Ovary (tissue), 9 donors: ENCODE data around the gene SLC9A1. TPM values are rescaled to one million over a fixed set of nuclear protein-coding genes. Genes with fewer than 3 reads are reported as not detected.

ENCODE experiments used
- DNase-seq, 5 donors: peaks; one replicate each; pipeline ENCODE4 v3.0.0-alpha.2; 2019 to 2020
- H3K27ac ChIP-seq, 2 donors: fragments of 200-600 bp; one replicate each; pipeline versions ENCODE4 v1.5.1 to v1.8.0; 2019 to 2022
- H3K27me3 ChIP-seq: fragments of 200-600 bp; one replicate; pipeline ENCODE4 v1.8.0; 2022
- H3K36me3 ChIP-seq: fragments of 200-600 bp; sonication (generic); one replicate; pipeline ENCODE4 v1.5.1; 2019
- H3K4me1 ChIP-seq: one replicate; pipeline ENCODE4 v1.8.1; 2013; ENCODE audit warnings: mild to moderate bottlenecking, moderate library complexity; ENCODE audit not compliant: insufficient read depth
- H3K4me3 ChIP-seq: fragments of 200-600 bp; sonication (generic); one replicate; pipeline ENCODE4 v1.5.1; 2017
- H3K9me3 ChIP-seq, 2 donors: fragments of 200-600 bp in 1 of 2; sonication (generic) in 1 of 2; one replicate each; pipeline versions ENCODE4 v1.5.1 to v1.8.1; 2013 to 2019; ENCODE audit warnings: mild to moderate bottlenecking in 1 of 2, moderate library complexity in 1 of 2
- EP300 ChIP-seq: sonication (generic); formaldehyde crosslinking; IDR thresholded peaks from one replicate; pipeline ENCODE4 v1.6.1; 2017; ENCODE audit warnings: antibody characterized with exemption
- POLR2A ChIP-seq: fragments of 450-650 bp; IDR thresholded peaks from one replicate; pipeline ENCODE4 v1.6.1; 2017; ENCODE audit warnings: antibody characterized with exemption, mild to moderate bottlenecking, moderate library complexity
- WGBS, 3 donors: extraction: QIAGEN DNeasy Blood & Tissue Kit in 1 of 3; methylation state at CpG; one replicate each; pipeline versions ENCODE4 v1.1.5 to v1.1.7; 2013 to 2017; 5-methylcytosine and 5-hydroxymethylcytosine counted together
- intact Hi-C, 4 donors: fragments of 100-400 bp; cut with DNase I; formaldehyde crosslinking; loops; one replicate each; pipeline versions ENCODE4 v1.11.0 to v1.15.1; 2022 to 2023
- polyA plus RNA-seq, 2 donors: library from polyadenylated mRNA; stranded (reverse); fragments of 200-250 nt in 1 of 2; fragments of 350-450 nt in 1 of 2; fragmentation: Illumina TruSeq in 1 of 2; extraction: RNeasy Lipid Tissue Mini Kit (QIAGEN cat#74804) in 1 of 2; gene quantifications; one replicate each; pipeline ENCODE4 v1.2.3, GENCODE V29; 2013 to 2014
- total RNA-seq, 7 donors: library from RNA; depleted of rRNA in 2 of 7; stranded (reverse); fragments of >200 nt in 2 of 7; fragmentation: NEBNext Ultra II Directional in 3 of 7; extraction: Animal tissue kit (Norgen Biotek cat#: 25700) in 3 of 7; gene quantifications; one replicate each; pipeline versions ENCODE4 v1.1.0 to v1.2.4, GENCODE V29; 2016 to 2023
- TF ChIP-seq, protein P1 (sequence below), 3 donors: fragments of 450-650 bp in 2 of 3; fragments of 200-600 bp in 1 of 3; IDR thresholded peaks; one replicate each; pipeline versions ENCODE4 v1.5.1 to v1.8.0; 2016 to 2022; ENCODE audit warnings: antibody characterized with exemption in 3 of 3, mild to moderate bottlenecking in 1 of 3
- donor health status: DM: no; HTN: no; CAD: no; lungs with moderate emphysema.
- donor health status: DM: no; HTN: no; CAD: no.
- donor health status: Bipolar disorder and iron deficiency.
- donor health status: DM: yes; HTN: yes; CAD: no.
- donor health status: DM: no; HTN: no; CAD: no.
- donor health status: DM: yes; HTN: yes; CAD: no.

SLC9A1 gene
- total and polyA plus RNA-seq, 9 donors: 8.6 to 33.7 (median 14.8) TPM

DNA sequence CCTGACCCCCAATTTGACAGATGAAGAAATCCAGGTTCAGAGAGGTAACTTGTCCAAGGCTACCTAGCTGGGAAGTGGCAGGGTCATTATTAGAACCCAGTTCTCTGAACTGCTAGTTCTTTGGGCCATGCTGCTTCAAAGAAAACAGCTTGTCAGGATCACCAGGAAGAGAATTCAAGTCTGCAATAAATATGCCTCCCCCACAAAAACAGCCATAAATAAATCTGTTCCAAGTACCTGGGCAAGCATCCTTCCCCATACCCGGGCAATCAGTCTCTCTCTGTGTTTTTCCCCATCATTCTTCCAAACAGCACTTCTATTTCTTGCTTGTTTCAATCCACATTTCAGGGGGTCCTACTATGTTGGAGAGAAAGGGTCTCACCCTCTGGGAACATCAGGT lies 34.1 kb downstream of the SLC9A1 start:
- Histone ChIP-seq H3K4me3 (no peak overlapping the region), H3K36me3 (no peaks in the 10 kb centered on the region), H3K9me3 (no peaks in the 10 kb centered on the region), H3K27ac (no peak overlapping the region), H3K4me1 (peaks cover 10% of the 10 kb centered on the region), H3K27me3 (no peaks in the 10 kb centered on the region)
- TF ChIP-seq POLR2A (no peak), EP300 (no peak)
- TF ChIP-seq, protein P1, sequence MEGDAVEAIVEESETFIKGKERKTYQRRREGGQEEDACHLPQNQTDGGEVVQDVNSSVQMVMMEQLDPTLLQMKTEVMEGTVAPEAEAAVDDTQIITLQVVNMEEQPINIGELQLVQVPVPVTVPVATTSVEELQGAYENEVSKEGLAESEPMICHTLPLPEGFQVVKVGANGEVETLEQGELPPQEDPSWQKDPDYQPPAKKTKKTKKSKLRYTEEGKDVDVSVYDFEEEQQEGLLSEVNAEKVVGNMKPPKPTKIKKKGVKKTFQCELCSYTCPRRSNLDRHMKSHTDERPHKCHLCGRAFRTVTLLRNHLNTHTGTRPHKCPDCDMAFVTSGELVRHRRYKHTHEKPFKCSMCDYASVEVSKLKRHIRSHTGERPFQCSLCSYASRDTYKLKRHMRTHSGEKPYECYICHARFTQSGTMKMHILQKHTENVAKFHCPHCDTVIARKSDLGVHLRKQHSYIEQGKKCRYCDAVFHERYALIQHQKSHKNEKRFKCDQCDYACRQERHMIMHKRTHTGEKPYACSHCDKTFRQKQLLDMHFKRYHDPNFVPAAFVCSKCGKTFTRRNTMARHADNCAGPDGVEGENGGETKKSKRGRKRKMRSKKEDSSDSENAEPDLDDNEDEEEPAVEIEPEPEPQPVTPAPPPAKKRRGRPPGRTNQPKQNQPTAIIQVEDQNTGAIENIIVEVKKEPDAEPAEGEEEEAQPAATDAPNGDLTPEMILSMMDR (IDR thresholded peaks at IDR 0.05): no peak
- intact Hi-C loops: no loop called here
- 28 to 37% (median 35%) methylated on average over 1 of the region's 1 CpG for WGBS, 3 donors
- no peak for DNase-seq

DNA sequence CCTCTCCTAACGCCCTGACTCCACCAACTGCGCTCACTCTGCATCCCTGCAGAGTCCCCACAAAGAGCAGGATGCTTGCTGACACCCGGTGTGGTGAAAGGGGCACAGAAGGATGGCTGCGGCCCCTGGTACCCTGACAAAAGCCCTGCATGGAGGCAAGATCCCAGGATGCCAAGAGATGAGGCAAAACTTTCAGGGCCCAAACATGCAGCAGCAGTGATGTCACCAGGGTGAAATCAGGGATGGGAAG lies 36.6 kb downstream of the SLC9A1 start:
- Histone ChIP-seq H3K36me3 (no peaks in the 10 kb centered on the region), H3K4me1 (peaks cover 10% of the 10 kb centered on the region), H3K9me3 (no peaks in the 10 kb centered on the region), H3K27me3 (no peaks in the 10 kb centered on the region), H3K4me3 (no peak overlapping the region), H3K27ac (no peak overlapping the region)
- no peak for TF ChIP-seq POLR2A
- TF ChIP-seq, protein P1 (IDR thresholded peaks at IDR 0.05): no peak
- TF ChIP-seq EP300: no peak
- 70 to 84% (median 81%) methylated on average over 4 of the region's 4 CpGs for WGBS, 3 donors
- DNase-seq: no peak
- intact Hi-C loops: loop anchor here in 1 of 4 donors (2.0 kb wide), 1 partner anchor 36 kb away; the partner anchor contains the start of gene SLC9A1

DNA sequence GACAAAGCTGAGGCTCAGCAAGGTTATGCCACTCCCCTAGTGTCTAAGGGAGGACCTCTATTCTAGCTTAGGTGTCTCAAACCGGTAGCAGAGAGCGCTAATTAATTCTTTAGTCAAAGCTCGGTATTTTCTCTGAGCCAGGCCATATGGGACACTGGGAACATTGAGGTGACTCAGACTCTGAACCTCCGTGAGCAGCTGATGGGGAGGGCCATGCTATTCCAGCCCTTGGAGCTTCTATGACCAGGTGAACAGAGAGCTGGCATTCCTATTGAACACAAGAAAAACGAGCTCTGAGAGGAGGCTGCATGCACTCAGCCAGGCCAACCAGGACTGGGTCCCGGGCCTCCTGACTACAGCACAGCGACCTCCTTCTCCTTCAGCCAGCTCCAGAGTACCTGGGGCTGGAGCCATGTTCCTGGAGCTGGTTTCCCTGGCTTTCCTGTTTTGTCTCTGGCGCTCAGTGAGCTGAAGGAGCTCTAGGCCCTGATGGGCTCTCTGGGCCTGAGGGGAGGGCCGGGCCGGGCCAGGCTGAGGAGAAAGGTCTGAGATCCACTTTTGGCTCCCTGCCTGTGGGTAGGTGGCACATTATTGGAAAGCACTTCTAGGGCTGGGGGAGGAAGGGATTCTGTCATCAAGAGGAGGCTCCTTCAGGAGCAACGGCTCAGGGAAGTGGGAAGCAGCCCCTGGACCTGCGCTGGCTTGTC lies 37.0 kb downstream of the SLC9A1 start:
- DNase-seq: no peak
- peaks cover 10% of the 10 kb centered on the region for H3K4me1 ChIP-seq
- no peak overlapping the region for H3K27ac ChIP-seq
- H3K27me3 ChIP-seq: no peaks in the 10 kb centered on the region
- H3K36me3 ChIP-seq: no peaks in the 10 kb centered on the region
- 63 to 77% (median 73%) methylated on average over 12 of the region's 12 CpGs for WGBS, 3 donors
- H3K4me3 ChIP-seq: no peak overlapping the region
- intact Hi-C loops: loop anchor here in 1 of 4 donors (2.0 kb wide), 1 partner anchor 37 kb away; the partner anchor contains the start of gene SLC9A1
- TF ChIP-seq EP300: no peak
- TF ChIP-seq POLR2A: no peak
- TF ChIP-seq, protein P1 (IDR thresholded peaks at IDR 0.05): no peak
- no peaks in the 10 kb centered on the region for H3K9me3 ChIP-seq

DNA sequence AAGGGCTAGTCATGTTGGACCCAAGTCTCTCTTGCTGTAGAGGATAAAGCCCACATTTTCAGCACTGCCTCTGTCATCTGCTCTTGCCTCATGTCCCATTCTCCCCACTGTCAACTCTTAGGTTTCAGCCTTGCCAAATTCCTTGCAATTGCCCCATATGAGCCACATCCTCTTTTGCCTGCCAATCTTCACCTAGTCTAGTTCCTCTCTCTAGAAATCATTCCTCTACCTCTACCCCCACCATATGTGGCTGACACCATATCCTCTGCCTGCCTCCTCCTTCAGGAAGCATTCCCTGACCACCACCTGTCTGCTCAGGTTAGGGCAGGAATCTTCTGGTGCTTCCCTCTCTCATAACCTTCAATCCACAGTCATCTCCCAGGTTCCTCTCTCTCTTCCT lies 38.2 kb downstream of the SLC9A1 start:
- Histone ChIP-seq H3K27ac (no peak overlapping the region), H3K9me3 (no peaks in the 10 kb centered on the region), H3K4me1 (peaks cover 19% of the 10 kb centered on the region), H3K4me3 (no peak overlapping the region), H3K27me3 (no peaks in the 10 kb centered on the region), H3K36me3 (no peaks in the 10 kb centered on the region)
- intact Hi-C loops: no loop called here
- no peak for DNase-seq
- TF ChIP-seq, protein P1 (IDR thresholded peaks at IDR 0.05): no peak
- TF ChIP-seq EP300 (no peak), POLR2A (no peak)
